Left ventricle myocardium inferior (tissue), 1 donor: ENCODE measurements around the gene PDE4C. TPM values are rescaled to one million over a fixed set of nuclear protein-coding genes. Genes with fewer than 3 reads are reported as not detected.

ENCODE experiments used
- DNase-seq: peaks from one replicate; pipeline ENCODE4 v3.0.0-alpha.2; 2020
- H3K27ac ChIP-seq: fragments of 200-600 bp; replicated peaks from 2 replicates; pipeline ENCODE4 v1.8.0; 2021
- H3K27me3 ChIP-seq: fragments of 200-600 bp; 2 replicates; pipeline ENCODE4 v1.8.0; 2021; ENCODE audit warnings: low read depth
- H3K36me3 ChIP-seq: fragments of 200-600 bp; 2 replicates; pipeline ENCODE4 v1.8.0; 2021
- H3K4me1 ChIP-seq: fragments of 200-600 bp; 2 replicates; pipeline ENCODE4 v1.8.0; 2021
- H3K4me3 ChIP-seq: fragments of 200-600 bp; 2 replicates; pipeline ENCODE4 v1.8.0; 2021; ENCODE audit warnings: mild to moderate bottlenecking, moderate library complexity
- H3K9me3 ChIP-seq: fragments of 200-600 bp; replicated peaks from 2 replicates; pipeline ENCODE4 v1.8.0; 2021
- intact Hi-C: fragments of 100-400 bp; cut with micrococcal nuclease; formaldehyde crosslinking; loops from one replicate; pipeline ENCODE4 v1.11.0; 2022
- total RNA-seq: library from RNA; stranded (reverse); fragmentation: NEBNext Ultra II Directional; extraction: Animal tissue kit (Norgen Biotek cat#: 25700); gene quantifications from one replicate; pipeline ENCODE4 v1.2.1, GENCODE V29; 2021
- TF ChIP-seq, protein P1 (sequence below): fragments of 200-600 bp; IDR thresholded peaks from 2 replicates; pipeline ENCODE4 v1.8.0; 2021; ENCODE audit warnings: antibody characterized with exemption, mild to moderate bottlenecking, borderline replicate concordance
- donor health status: DM: no; HTN: yes; CAD: no; lungs with severe emphysema.

Gene PDE4C
- total RNA-seq, 1 donor from 2014 or later, result 2.4 TPM

DNA sequence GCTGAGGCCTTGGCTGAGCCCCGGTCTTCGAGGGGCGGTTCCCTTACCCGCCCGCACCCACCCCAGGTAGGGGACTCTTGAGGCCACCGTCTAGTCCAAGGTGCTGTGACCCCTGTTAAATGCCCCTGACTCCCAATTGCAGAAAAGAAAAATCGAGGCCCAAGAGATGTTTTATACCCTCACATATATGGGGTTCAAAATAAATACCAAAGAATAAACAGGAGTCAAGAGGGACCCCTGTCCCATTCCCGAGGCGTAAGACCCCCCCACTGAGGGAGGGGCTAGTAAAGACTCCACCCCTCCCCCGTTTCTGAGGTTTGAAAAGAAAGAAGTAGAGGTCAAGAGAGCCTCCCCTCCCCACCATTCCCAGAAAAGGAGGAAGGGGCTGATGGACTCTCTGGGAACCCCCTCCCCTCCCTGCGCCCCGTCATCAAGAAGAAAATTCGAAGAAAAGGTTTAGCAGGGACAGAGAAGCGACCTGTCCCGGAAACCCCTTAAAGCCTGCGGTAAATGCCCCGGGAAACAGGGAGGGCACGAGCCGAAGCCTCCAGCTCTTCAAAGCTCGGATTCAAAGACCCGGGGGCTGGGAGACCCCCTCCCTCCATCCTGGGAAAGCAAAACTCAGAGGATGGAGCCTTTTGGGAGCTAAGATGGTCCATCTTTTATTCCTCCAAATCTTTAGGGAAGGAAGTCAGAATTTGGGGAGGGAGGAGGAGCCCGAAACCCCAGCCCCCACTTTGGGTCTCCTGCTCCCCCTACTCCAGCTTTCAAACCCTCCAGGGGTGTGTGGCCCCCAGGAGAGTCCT is 21.6 kb downstream of the PDE4C start:
- intact Hi-C loops, result loop anchor here (5.0 kb wide), 1 partner anchor 48 kb away; no protein-coding TSS in a partner anchor
- DNase-seq, result no peak
- Histone ChIP-seq H3K4me1 (peaks cover 39% of the 10 kb centered on the region), H3K9me3 (no peaks in the 10 kb centered on the region), H3K27ac (peak overlapping the region; percentile 100), H3K27me3 (peaks cover 8% of the 10 kb centered on the region), H3K4me3 (peak overlapping the region; percentile 82), H3K36me3 (peaks cover 14% of the 10 kb centered on the region)
- TF ChIP-seq, protein P1, sequence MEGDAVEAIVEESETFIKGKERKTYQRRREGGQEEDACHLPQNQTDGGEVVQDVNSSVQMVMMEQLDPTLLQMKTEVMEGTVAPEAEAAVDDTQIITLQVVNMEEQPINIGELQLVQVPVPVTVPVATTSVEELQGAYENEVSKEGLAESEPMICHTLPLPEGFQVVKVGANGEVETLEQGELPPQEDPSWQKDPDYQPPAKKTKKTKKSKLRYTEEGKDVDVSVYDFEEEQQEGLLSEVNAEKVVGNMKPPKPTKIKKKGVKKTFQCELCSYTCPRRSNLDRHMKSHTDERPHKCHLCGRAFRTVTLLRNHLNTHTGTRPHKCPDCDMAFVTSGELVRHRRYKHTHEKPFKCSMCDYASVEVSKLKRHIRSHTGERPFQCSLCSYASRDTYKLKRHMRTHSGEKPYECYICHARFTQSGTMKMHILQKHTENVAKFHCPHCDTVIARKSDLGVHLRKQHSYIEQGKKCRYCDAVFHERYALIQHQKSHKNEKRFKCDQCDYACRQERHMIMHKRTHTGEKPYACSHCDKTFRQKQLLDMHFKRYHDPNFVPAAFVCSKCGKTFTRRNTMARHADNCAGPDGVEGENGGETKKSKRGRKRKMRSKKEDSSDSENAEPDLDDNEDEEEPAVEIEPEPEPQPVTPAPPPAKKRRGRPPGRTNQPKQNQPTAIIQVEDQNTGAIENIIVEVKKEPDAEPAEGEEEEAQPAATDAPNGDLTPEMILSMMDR, result no peak

- DNase-seq, result peak; percentile 100
- TF ChIP-seq, protein P1, result no peak
- intact Hi-C loops, result no loop called here
These were observed 22.3 kb downstream of the PDE4C start, which contains the start of gene RAB3A for GRCh38 chr19:18203863-18204393. TSS of gene RAB3A (minus strand) at chr19:18204042. CDS start at chr19:18202740, 1,302 bp downstream.

DNA sequence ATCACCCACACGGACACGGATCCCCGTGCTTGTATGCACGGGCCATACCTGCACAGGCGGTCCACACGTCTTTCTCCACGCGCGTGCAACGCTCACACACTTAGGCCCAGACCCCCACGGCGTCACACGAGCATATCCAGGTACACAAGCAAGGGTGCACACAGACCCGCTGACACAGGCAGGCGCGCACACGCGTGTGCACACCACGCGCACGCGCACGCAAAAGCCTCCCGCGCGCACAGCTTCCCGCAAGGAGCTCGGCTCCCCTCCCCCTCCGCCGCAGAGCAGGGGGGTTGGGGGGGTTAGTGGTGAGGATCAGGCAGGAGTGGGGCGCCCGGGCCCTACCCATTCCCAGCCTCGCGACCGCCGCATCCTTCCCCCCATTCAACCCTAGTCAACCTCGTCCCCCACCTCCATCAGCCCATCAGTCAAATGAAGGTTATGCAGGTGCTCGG is 22.8 kb downstream of the PDE4C start:
- no peaks in the 10 kb centered on the region for H3K27me3 ChIP-seq
- intact Hi-C loops, result no loop called here
- peak overlapping the region; percentile 85 for H3K27ac ChIP-seq
- peak; percentile 51 for DNase-seq
- no peaks in the 10 kb centered on the region for H3K9me3 ChIP-seq
- peaks cover 39% of the 10 kb centered on the region for H3K4me1 ChIP-seq
- TF ChIP-seq, protein P1, result no peak
- peaks cover 26% of the 10 kb centered on the region for H3K36me3 ChIP-seq
- peak overlapping the region; percentile 82 for H3K4me3 ChIP-seq

More at GRCh38 chr19:18203863-18204393, 22.3 kb downstream of the PDE4C start, which contains the start of gene RAB3A:
- H3K27me3 ChIP-seq, result peaks cover 4% of the 10 kb centered on the region
- peaks cover 39% of the 10 kb centered on the region for H3K4me1 ChIP-seq
- peaks cover 21% of the 10 kb centered on the region for H3K36me3 ChIP-seq
- no peaks in the 10 kb centered on the region for H3K9me3 ChIP-seq
- peak within 1 kb of the TSS; percentile 100 for H3K27ac ChIP-seq
- H3K4me3 ChIP-seq, result peak within 1 kb of the TSS; percentile 82

GRCh38 chr19:18202778-18203407 is 23.3 kb downstream of the PDE4C start:
- TF ChIP-seq, protein P1, result peak; percentile 32
- intact Hi-C loops, result no loop called here
- peaks cover 35% of the 10 kb centered on the region for H3K4me1 ChIP-seq
- no peaks in the 10 kb centered on the region for H3K27me3 ChIP-seq
- peak overlapping the region; percentile 82 for H3K4me3 ChIP-seq
- DNase-seq, result no peak
- H3K36me3 ChIP-seq, result peaks cover 31% of the 10 kb centered on the region
- H3K9me3 ChIP-seq, result no peaks in the 10 kb centered on the region
- peak overlapping the region; percentile 85 for H3K27ac ChIP-seq

GRCh38 chr19:18202397-18202777 is 23.9 kb downstream of the PDE4C start:
- Histone ChIP-seq H3K4me3 (peak overlapping the region; percentile 82), H3K27ac (peak overlapping the region; percentile 85)
- DNase-seq, result no peak

More at GRCh38 chr19:18202397-18202777, 23.9 kb downstream of the PDE4C start:
- Histone ChIP-seq H3K9me3 (no peaks in the 10 kb centered on the region), H3K36me3 (peaks cover 33% of the 10 kb centered on the region), H3K4me1 (peaks cover 32% of the 10 kb centered on the region), H3K27me3 (no peaks in the 10 kb centered on the region)
- TF ChIP-seq, protein P1, result no peak
- intact Hi-C loops, result no loop called here
